ENCODE measurements around the gene TTLL4.
"Not testable (repeated sequence)": the region's sequence is repeated elsewhere in the genome, so short reads cannot be mapped to it uniquely, and the experiment has no call there.

Gene TTLL4

DNA sequence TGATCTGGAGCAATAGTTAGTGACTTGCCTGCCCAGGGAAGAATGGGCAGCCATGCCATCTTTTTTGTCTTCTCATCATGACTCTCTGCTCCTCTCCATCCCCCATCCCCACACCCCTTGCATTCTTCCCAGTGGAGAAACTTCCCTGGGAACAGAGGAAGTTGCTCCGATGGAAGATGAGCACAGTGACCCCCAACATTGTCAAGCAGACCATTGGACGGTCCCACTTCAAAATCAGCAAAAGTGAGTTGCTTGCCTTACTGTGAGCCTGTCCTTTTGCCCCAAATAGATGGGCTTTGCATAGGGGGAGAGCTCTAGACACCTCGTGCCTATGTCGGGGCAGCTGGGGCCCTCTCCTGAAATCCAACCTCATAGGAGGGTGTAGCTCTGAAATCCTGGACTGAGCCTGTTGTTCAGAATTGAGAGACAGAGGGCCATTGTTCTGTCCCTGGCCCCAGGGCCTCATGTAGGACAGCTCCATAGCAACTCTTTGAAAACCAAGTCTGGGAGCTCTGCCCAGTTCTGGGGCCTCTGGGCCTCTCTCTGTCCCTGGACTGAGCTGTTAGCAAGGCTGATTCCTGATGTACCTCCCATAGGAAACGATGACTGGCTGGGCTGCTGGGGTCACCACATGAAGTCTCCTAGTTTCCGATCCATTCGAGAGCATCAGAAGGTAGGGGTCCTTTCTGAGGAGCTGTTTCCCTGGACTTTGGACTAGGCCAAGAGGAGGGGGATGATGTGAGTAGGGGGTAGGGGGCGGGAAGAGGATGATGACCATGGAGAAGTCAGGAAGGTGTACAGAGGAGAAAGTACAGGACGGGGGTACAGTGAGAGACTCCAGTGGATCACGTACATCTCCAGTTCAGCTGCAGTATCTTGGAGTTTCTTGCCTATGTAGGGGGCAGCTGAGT, 35.2 kb downstream of the TTLL4 start:
- DNase-seq (ENCODE audit: low read depth, low spot score), result no peak

DNA sequence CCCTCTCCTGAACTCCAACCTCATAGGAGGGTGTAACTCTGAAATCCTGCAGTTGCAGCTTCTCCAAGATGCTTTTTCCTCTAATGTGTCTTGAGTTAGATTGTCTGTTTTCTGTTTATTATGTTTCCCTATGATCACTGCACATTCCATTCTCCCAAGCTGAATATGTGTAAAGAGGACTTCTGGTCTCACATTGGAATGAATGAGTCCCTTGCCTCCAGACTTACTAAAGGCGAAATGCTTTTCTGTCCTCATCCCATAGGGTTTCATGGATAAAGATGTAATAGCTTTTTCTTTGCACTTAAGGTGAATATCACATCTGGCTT, 35.8 kb downstream of the TTLL4 start:
- no peak for DNase-seq (ENCODE audit: low read depth, low spot score)

DNA sequence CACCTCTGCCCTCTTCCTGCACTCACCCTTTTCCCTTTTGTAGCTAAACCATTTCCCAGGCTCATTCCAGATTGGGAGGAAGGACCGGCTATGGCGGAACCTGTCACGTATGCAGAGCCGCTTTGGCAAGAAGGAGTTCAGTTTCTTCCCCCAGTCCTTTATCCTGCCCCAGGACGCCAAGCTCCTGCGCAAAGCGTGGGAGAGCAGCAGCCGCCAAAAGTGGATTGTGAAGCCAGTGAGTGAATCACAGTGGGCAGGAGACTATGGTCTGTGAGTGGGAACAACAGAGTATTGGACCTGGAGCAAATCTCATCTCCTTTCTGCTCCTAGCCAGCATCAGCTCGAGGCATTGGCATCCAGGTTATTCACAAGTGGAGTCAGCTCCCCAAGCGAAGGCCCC, 36.3 kb downstream of the TTLL4 start:
- no peak for DNase-seq (ENCODE audit: low read depth, low spot score)

DNA sequence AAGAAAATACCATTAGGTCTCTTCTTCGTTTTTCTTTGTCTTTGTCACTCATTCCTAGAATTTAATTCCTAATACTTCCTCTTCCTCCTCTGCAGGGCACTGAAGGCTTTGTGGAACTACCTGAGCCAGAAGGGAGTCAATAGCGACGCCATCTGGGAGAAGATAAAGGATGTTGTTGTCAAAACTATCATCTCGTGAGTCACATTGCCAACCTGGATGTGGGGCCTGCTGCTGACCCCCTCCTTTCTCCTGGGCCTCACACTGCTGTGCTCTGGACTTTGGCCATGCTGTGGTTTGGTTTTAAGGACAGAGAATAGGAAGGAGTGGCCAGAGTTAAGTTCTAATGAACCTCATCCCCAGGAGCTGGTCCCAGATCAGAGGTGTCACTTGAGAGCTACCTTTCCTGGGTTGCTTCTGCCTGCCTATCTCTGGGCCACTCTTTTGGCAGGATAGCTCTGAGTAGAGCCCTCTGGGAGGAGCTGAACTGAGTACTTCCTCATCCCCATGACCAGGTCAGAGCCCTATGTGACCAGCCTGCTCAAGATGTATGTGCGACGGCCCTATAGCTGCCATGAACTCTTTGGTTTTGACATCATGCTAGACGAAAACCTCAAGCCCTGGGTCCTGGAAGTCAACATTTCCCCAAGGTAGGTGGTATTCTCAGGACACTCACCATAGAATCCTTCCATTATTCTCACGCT, 38.3 kb downstream of the TTLL4 start:
- no peak for DNase-seq (ENCODE audit: low read depth, low spot score)

DNA sequence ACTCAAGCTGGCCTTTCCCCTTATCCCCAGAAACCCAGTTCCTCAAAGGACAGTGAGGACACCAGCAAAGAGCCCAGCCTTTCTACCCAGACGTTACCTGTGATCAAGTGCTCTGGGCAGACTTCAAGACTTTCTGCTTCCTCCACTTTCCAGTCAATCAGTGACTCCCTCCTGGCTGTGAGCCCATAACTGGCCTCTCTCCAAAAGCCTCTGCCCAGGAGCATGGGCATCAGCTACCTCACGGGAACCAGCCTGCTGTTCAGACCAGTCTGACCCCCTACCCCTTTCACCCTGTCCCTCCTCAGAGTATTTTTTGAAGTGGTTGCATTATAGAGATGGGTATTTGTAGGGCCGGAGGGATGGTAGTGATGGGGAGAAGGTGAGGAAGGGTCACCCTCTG, 43.6 kb downstream of the TTLL4 start:
- no peak for DNase-seq (ENCODE audit: low read depth, low spot score)

DNA sequence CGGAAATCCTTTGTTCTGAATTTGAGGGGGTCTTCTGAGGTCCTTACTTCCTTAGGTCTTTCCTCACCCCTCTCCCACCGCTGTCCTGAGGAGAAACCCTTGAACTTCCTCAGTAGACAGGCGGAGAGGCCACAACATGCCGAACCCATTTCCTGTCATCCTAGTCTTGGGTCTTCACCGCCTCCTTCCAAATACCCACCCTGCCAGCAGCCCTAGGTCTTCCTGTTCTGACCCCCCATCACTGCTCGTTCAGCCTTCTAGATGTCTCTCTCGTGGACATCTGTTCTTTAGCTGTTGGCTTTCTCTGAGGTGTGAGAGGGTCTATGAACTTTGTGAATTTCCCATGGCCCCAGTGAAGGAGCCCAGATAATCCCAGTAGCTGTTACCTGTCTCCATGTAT, 44.1 kb downstream of the TTLL4 start:
- DNase-seq (ENCODE audit: low read depth, low spot score), result no peak

DNA sequence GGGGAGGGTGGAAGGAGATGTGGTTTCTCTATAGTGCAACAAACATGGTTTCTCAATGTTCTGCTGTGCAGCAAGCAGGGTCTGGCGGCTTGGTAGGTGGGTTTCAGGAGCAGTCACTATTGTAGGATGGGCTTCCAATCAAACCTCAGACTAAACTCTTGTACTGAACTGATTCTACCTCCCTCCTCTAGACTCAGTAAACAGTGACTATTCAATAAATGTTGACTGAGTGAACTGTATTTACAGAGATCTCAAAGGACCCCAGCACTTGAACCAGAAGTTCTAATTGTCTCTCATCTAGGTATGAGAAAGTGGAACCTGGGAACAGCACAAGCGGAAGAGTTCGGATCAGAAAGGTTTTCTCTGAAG, 44.5 kb downstream of the TTLL4 start:
- no peak for DNase-seq (ENCODE audit: low read depth, low spot score)

DNA sequence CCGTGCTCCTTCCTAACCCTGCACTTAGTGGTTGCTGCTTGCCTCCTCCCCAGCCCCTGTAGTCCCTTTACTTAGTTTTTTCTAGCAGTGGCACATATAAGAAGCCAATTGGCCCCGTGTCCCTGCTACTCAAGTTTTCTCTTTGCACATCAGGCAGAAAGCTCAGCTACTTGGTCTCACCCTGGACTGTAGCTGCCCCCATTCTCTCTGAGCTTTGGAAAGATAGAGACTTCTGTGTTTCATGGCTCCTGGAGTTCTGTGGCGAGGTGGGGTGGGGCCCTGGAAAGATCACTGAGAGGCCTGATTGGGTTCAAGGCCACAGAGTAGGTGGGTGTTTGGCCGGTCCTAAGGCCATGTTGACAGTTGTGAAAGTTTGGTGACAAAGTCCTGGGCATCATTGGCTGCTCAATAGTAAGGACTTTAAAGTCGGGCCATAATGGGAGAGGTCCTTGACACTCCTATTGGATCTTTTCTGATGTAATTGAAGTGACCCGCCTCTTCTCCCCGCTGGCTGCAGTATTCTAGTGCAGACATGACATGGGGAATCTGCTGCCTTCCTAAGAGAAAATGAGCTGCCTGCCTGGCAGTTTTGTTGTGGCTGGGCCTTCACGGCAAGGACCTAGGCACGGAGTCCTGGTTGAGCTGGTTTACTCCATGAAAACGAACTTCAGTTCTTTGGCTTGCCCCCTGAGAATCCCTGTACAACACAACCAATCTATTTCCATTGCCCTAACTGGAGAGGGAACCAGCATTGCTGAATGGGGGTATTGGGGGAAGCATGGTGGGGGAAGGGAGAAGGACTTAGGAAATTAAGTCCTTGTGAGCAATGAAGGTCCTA, 45.2 kb downstream of the TTLL4 start:
- no peak for DNase-seq (ENCODE audit: low read depth, low spot score)

DNA sequence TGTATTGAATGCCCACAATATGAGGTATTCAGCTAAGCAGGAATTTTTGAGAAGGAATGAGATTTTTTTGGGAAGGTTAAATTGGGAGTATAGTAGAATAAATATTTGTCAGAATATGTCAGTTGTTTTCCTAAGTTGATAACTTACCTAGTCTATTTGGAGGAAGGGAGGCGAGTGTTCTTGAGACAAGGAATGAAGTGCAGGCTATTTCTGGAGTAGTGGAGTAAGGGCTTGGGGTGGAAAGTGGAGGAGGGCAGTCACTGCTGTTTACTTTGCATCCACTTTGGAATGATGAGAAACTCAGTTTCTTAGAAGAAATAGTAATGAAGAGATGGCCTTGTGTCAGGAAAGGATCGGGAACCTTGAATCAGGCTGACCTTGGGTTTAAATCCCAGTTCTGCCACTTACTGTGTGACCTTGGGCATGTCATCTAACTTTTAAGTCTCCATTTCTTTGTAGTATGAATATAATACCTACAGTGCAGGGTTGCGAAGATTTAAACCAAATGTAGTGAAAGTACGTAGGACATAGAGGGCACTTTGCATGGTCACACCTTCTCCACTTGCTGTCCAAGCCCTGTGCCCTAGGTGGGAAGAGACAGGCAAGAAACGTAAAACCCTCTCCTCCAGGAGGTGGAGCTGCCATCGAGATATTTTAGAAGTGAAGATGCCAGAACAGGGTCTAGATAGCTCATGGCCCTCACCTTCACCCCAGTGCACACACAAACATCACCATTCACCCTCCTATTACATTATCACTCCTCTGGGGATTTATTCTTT, 46.2 kb downstream of the TTLL4 start:
- no peak for DNase-seq (ENCODE audit: low read depth, low spot score)

DNA sequence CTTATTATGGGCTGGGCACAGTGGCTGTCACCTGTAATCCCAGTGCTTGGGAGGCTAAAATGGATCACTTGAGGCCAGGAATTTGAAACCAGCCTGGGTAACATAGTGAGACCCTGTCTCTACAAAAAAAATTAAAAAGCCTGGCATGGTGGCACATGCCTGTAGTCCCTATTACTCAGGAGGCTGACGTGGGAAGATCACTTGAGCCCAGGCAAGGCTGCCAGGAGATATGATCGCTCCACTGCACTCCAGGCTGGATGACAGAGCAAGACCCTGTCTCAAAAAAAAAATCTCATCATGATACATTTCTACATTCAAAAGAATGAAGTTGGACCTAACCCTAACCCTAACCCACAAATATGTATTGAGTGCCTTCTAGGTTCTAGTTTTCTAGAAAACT, 51.2 kb downstream of the TTLL4 start:
- no peak for DNase-seq (ENCODE audit: low read depth, low spot score)

DNA sequence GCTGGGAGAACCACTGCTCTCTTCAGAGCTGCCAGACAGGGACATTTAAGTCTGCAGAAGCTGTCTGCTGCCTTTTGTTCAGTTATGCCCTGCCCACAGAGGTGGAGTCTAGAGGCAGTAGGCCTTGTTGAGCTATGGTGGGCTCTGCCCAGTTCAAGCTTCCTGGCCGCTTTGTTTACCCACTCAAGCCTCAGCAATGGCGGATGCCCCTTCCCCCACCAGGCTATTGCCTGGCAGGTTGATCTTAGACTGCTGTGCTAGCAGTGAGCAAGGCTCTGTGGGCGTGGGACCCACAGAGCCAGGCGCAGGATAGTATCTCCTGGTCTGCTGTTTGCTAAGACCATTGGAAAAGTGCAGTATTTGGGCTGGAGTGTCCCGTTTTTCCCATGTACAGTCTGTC, 62.1 kb downstream of the TTLL4 start:
- not testable (repeated sequence) for DNase-seq (ENCODE audit: low read depth, low spot score)

DNA sequence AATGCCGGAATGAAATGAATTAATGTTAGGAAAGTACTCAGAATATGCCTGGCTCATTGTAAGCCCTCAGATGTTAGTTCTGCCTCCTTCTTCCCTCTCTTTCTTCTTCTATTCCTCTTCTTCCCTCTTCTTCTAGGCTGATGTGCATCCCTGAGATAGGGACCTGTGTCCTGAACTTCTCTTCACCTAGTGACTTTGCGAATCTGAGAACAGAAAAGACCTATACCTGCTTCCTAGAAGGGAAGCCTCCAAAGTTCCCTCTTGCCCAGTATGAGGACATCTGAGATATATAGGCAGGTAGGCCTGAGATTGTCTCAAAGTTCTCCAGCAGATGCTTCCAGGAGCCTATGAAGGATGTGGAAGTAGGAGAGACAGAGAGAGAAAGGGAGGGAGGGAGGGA, 63.2 kb downstream of the TTLL4 start:
- DNase-seq (ENCODE audit: low read depth, low spot score), result no peak

DNA sequence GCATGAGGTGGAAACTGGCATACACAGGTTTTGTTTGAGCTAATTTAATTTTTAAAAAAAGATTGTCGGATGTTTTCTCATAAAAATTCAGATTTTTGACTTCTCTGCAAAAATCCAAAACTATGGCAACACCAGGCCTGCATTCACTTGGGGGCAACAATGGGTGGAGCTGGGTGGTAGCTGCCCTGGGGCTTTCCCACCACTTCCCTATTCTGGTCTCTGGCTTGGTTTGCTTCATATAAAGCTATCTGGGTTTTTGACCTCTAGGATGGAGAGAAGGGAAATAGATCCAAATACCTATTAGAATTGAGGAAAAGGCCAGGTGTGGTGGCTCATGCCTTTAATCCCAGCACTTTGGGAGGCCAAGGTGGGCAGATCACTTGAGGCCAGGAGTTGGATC, 65.9 kb downstream of the TTLL4 start:
- DNase-seq (ENCODE audit: low read depth, low spot score), result no peak

DNA sequence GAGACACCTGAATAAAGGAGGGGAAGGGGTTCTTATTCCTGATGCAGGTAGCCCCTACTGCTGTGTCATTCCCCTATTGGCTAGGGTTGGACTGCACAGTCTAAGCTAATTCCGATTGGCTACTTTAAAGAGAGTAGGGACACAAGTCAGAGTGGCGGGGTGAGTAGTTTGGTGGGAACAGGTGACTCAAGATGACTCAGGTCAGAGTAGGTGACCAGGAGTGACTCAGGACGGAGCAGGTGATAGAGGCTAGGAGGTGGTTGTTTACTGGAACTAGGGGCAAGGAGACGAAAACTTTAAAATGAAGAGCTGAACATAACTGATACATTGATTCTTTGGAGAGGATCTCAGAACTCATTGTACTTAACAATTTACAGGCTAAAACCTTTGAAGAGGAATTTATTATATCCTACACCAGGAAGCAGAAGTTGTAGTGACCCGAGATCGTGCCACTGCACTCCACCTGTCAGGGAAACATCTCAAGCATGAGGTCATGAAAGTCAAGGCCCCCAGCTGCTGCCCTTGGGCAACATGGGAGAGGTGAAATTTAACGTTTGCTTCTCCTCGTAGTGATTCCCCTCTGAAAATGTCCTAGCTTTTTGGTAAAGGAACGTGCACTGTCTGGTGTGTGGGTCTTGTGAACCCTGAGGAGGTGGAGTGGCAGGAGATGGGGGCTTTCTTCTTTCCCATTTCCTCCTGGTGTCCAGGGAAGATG, 66.8 kb downstream of the TTLL4 start:
- DNase-seq (ENCODE audit: low read depth, low spot score), result no peak

DNA sequence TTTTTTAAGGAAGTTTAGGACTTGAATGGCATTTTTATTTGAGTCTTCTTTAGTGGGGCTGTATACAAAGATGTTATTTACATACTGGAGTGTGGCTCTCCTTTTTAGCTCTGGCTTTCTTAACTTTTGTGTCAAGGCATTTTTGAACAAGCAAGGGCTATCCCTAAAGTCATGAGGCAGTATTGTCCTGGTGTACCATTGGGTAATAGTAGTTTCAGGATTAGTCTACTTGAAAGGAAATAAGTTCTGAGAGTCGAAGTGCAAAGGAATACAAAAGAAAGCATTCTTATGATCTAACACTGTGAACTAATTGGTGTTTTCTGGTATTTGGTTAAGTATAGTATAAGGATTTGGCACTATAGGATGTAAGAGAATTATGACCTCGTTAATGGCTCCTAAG, 69.4 kb downstream of the TTLL4 start:
- no peak for DNase-seq (ENCODE audit: low read depth, low spot score)

DNA sequence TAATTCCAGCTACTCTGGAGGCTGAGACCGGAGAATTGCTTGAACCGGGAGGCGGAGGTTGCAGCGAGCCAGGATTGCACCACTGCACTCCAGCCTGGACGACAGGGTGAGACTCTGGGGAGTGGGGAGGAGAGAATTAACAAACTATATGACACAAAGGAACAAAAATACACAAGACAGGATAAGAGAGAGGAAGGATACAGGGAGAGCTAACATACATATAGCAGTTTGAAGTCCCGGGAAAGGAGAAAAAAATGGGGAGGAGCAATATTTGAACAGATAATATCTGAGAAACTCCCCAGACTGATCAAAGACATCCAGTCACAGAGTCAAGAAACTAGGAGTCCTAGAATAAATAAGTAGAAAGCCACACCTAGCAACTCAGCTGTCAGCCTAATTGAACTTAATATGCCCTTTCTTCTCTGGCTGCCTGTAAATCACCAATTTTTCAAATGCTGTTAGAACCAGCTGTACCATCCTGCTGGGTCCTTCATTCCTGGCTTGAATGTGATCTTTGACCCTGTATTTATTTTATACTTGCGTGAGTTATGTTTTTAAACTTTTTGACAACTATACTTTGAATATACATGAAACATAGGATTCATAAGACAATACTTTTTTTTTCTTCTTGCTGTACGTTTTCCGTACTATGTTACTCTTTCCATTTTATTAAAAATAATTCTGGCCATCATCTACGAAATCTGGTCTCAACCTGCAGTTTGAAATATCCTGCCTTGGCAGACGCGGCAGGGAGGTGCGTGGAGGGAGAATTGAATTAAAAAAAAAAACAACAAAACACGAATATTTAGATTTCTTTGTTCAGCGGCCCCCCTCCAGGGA, 70.4 kb downstream of the TTLL4 start:
- DNase-seq (ENCODE audit: low read depth, low spot score), result no peak

DNA sequence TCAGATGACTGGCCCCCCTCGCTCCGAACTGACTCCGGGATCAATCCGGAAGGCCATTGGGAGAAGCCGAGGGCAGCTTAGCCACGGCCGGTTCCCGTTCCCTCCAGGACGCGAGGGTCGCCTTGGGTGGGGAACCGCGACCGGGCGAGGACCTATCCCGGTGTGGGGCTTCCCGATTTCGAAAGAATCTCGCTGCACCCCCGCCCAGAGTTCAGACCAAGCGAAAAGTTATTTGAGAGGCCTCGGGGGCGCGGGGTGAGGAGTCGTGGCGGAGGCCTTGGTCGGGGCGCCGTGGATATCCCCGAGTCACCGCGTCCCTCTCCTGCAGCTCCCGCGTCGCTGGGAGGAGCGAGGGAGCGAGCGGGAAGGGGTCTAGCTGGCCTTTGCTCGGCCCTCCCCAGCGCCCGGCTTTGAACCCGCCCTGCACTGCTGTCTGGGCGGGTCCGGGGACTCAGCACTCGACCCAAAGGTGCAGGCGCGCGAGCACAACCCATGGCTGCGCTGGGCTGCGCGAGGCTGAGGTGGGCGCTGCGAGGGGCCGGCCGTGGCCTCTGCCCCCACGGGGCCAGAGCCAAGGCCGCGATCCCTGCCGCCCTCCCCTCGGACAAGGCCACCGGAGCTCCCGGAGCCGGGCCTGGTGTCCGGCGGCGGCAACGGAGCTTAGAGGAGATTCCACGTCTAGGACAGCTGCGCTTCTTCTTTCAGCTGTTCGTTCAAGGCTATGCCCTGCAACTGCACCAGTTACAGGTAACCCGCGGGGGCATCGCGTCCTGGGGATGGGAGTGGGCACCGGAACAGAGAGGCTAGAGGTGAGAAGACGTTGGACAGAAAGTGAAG, 71.3 kb downstream of the TTLL4 start, which contains the start of gene CYP27A1:
CYP27A1 (plus strand) TSS at position 457 of the 837 bp plus-strand sequence; CDS start at position 493, 36 bp downstream.
- no peak for DNase-seq (ENCODE audit: low read depth, low spot score)

DNA sequence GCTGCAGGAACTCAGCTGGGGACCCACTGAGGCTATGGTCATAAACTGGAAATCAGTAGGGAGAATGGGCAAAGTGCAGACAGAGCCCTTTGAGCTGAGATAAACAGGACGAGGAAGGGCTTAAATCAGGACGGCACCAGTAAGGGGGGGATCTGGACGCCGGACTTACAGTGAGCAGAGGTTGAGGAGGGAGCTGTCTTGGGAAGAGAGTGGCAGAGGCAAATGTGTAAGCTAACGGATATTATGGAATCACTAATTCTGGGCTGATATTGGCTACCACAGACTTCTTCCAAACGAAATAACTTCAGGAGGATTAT, 71.9 kb downstream of the TTLL4 start:
- DNase-seq (ENCODE audit: low read depth, low spot score), result no peak

DNA sequence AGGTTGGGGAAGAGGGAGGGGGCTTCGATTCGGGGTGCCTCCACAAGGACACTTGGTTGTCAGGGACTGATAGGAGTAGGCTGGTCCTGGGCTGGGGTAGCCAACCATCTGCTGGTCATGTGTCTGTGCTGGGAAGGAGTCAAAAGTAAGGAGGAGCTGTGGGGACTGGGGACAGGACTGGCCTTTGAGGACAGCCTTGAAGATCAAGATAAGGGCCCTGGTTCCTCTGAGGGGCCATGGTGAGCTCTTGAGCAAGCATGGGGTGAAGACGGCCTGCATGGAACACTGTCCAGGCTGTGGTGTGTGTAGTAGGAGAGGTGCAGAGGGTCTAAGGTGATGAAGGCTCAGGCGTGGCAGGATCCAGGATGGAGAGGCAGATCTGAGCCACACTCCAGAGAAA, 73.1 kb downstream of the TTLL4 start:
- no peak for DNase-seq (ENCODE audit: low read depth, low spot score)
